ENCODE measurements around the gene HLA-DQA1.
"Not testable (repeated sequence)": the region's sequence is repeated elsewhere in the genome, so short reads cannot be mapped to it uniquely, and the experiment has no call there.

HLA-DQA1 gene

GRCh38 chr6:32637219-32637880, at the start of gene HLA-DQA1:
TSS of gene HLA-DQA1 (plus strand) at chr6:32637406. CDS start at chr6:32637459, 53 bp downstream.
- no peak for DNase-seq

DNA sequence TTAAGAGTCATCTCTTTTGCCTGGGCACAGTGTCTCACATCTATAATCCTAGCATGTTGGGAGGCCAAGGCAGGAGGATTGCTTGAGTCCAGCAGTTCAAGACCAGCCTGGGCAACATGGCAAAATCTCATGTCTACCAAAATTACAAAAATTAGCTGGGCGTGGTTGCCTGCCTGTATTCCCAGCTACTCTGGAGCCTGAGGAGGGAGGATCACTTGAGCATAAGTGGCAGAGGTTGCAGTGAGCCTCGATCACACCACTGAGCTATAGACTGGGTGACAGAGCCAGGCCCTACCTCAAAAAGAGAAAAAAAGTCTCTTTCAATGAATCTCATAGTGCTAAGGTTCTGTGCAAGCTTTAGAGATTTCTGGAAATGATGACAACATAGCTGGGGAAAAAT, 49.0 kb upstream of the HLA-DQA1 start:
- no peak for DNase-seq

DNA sequence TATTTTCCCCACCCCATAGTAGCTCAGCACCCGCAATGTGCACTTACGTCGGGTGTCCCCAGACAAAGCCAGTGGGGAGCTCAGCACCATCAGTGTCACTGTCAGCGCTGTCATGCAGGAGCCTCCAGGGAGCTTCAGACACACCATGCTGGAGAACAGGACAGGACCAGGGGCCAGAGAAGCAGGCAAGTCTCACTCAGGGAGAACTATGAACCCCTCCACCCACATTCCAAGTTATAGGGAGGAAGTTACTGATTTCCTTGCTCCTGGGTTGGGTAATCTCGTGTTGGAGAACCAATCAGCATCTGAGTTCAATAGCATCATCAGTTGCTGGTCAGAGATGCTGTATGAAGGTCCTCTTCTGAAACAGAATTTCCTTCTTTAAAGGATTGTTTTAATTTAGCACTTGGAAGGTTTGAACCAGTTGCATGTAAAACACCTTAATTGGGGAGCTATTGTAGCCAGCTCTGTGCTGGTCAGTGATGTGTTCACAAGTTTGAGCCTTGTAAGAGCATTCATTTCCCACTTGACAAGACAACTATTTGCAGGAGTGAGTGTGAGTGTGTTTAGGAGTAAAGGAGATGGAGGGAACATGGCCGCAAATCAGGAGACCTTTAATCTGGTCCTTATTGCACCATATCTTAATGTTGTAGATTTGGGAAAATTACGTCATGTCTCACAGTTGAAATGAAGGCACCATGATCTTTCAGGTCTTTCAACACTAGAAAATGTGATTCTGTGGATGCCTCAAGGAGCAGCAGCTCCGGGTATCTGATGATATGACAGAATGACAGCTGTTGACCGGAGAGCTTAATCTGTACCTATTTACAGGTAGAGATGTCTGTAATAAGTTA, 47.4 kb upstream of the HLA-DQA1 start, which contains the start of gene HLA-DRB1:
HLA-DRB1 (minus strand) TSS at position 253 of the 854 bp plus-strand sequence; CDS start at position 147, 106 bp downstream.
- peak; percentile 10 for DNase-seq

GRCh38 chr6:32590713-32591112, 46.5 kb upstream of the HLA-DQA1 start:
- DNase-seq: not testable (repeated sequence)

- DNase-seq: no peak
These were observed 40.2 kb upstream of the HLA-DQA1 start for GRCh38 chr6:32597024-32597423.

- DNase-seq: no peak
These were observed 34.8 kb upstream of the HLA-DQA1 start for GRCh38 chr6:32602383-32602782.

- DNase-seq: no peak
These were observed 34.0 kb upstream of the HLA-DQA1 start for GRCh38 chr6:32603222-32603621.

DNA sequence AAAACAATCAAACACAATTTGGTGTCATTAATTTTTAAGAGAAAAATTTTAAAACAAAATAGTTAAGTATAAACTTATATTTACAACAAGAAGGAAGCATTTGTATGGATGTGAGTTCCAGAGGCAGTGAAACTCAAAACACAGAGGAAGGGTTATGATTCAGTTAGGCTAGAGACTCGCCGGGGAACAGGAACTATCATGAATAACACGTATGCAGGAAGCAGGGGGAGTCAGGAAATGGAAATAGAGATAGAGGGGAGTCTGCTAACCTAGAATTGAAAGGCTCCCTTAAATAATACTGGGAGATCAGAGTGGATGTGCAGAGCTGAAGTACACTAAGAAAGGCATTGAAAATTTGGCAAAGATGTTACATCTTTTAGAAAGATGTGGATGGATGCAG, 33.3 kb upstream of the HLA-DQA1 start:
- DNase-seq: no peak

- no peak for DNase-seq
These were observed 32.8 kb upstream of the HLA-DQA1 start for GRCh38 chr6:32604434-32604877.

DNA sequence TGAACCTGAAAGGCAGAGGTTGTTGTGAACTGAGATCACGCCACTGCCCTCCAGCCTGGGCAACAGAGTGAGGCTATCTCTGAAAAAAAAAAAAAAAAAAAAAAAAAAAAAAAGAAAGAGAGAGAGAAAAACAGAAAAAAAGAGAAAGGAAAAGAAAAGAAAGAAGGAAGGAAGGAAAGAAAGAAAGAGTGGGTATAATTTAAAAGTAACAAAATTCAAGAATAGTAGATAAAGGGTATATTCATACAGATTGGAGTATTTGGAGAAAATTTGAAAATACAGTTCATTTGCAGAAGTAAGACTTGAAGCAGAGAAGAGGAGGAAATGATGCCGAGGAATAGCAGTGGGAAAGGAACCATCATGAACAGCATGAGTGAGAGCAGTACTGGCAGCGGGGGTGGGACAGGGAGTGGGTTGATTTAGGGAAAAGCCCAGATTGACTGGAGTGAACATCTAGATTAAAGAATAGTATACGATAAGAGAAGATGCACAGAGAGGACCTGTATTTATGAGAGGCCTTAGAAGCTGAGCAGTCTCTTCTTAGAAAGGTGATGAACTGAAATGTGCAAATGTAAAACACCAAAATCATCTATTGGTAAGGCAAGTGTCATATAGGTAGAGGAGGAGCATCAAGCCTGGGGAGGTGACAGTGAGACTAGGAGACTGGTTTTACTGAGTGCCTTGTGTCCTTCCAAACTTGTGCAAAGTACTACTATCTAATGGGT, 29.8 kb upstream of the HLA-DQA1 start:
- DNase-seq: no peak

GRCh38 chr6:32607988-32608298, 29.3 kb upstream of the HLA-DQA1 start:
- no peak for DNase-seq

GRCh38 chr6:32608362-32608761, 28.8 kb upstream of the HLA-DQA1 start:
- no peak for DNase-seq

- no peak for DNase-seq
These were observed 27.8 kb upstream of the HLA-DQA1 start for GRCh38 chr6:32609391-32609730.

GRCh38 chr6:32609731-32610640, 27.2 kb upstream of the HLA-DQA1 start:
- DNase-seq: peak; percentile 21

DNA sequence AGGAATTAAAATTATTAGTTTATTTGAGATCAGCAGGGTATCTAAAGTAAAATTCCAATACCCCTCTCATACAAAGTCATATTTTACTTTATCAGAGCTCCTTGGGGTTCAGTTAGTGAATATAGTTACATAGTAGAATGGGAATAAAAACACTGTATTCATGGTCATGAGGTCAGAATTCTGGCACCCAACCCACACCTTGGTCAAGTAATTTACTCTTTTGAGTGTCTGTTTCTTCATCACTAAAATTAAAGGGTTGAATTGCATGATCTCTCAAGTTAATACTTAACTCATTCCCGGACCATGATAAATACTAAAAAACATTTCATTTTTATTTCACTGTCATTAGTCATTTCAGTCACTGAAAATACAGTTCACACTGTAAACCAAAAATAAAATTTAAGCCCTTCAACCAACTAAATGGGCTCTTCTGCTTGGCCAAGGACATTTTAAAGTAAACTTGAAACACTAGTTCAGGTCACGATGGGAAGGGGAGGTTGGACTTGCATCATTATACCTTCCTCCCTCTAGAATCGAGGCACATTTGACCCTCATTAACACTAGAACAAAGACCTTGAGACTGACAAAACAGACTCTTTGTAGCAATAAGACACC, 26.4 kb upstream of the HLA-DQA1 start:
- DNase-seq: no peak

DNA sequence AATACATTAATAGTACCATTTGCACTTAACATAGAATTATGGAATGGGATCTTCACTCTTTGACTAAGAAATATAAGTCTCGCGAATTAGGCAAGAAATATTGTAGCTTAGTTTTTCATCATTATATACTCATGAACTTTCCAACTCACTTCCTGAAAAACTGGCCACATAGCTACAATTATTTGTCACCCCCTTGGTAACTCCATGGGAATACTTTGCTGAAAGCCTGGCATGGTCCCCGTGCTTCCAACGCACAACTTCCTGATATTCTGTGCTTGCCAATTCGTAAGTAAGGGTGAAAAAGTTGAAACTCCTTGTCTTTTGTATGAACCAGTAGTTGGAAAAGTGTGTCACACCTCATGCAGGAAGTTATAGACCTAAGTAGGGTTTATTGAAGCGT, 23.7 kb upstream of the HLA-DQA1 start:
- no peak for DNase-seq

DNA sequence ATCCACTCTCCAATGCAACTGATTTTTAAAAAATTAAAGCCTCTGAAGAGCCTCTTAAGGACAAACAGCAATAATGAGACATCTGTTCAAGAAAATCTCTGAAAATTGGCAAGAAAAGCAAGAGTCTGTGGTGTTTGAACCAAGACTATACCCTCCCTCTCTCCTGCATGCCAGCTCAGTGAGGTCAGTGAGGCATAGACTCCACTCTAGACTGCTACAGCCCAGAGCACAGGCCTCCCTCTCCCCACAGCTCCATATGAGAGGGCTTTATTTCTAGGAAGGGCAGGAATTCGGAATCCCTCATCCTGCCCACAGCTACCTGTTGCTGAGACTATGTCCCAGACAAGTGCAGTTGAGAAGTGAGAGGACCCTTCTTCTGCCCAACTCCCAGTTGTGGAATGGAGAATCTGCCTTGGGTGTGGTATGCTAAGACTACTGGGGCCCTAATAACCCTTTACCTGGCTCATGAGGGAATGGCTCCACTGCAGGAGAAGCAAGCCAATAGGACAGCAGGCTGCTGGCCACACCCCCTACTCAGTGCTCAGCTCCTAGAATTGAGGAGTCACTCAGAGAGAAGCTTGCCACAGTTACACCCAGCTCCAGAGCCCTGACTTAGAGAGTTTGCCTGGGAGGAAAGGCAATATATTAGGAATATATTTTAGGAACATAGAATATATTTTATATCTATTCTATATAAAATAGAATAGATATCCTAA, 22.7 kb upstream of the HLA-DQA1 start:
- DNase-seq: no peak

DNA sequence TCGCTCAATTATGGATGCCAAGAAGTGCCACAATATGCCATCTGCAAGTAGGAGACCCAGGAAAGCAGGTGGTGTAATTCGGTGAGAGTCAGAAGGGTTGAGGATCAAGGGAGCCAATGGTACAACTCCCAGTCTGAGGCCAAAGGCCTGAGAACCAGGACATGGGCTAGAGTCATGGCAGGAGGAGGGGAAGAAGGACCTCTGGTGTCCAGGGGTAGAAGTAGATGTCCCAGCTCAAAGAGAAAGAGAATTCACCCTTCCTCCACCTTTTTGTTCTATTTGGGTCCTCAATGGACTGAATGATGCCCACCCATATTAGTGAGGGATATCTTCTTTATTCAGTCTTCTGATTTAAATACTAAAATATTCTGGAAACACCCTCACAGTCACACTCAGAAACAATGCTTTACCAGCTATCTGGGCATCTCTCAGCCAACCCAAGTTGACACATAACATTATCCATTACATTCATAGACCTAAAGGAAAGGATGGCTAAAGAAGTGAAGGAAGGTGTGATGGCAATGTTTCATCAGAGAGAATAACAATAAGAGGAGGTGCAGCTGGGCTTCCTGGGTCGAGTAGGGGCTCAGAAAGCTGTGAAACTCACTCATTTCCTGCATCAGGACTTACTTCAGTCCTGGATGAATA, 21.2 kb upstream of the HLA-DQA1 start:
- DNase-seq: no peak

DNA sequence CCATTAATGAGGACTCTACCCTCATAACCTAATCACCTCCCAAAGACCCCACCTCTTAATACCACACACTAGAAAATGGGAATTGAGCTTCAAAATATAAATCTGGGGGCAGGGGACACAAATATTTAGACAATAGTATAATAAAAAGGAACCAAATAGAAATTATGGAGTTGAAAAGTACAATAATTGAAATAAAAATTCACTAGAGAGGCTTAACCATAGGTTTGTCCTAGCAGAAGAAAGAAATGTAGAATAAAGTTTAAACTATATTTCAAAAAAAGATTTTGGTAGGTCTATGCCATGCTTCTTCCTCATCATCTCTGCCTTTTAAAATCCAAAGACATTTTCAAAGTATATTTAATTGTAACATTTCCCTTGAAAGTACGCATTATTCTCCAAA, 19.5 kb upstream of the HLA-DQA1 start:
- no peak for DNase-seq

DNA sequence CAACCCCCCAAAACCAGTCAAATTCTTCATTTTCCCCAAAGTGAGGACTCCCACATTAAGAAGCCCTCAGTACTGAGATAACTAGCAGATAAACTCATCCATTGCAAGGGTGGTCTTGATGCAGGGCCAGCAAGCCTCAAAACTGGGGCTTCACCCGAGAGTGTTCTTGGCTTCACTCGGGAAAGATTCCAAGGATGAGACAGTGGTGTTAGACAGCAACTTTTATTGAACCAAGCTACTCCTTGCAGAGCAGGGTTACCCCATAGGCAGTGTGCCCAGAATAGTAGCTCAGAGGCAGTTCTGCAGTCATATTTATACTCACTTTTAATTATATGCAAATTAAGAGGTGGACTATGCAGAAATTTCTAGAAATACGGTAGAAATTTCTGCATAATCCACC, 15.8 kb upstream of the HLA-DQA1 start:
- no peak for DNase-seq
